Measurements from ENCODE around the gene MAP4K3.

The MAP4K3 gene

GRCh38 chr2:39265315-39265714 lies 171.8 kb downstream of the MAP4K3 start:
- Histone ChIP-seq H3K4me3 (replicated peaks; ENCODE audit: insufficient read depth, low read length) (no peak overlapping the region), H3K27ac (replicated peaks) (no peak overlapping the region), H3K27me3 (ENCODE audit: insufficient read depth, poor library complexity, severe bottlenecking) (no peaks in the 10 kb centered on the region)
- DNase-seq (ENCODE audit: low read depth in 1 of 2, low spot score in 1 of 2), result no peak
- TF ChIP-seq REST (IDR thresholded peaks at IDR 0.05; ENCODE audit: insufficient replicate concordance, low read depth) (no peak), POLR2AphosphoS5 (IDR thresholded peaks at IDR 0.05; ENCODE audit: low read depth) (no peak), GABPA (IDR thresholded peaks at IDR 0.05; ENCODE audit: low read depth) (no peak), CTCF (IDR thresholded peaks at IDR 0.05; ENCODE audit: insufficient read depth, low read length) (no peak), SPI1 (IDR thresholded peaks at IDR 0.05; ENCODE audit: borderline replicate concordance, low read depth) (no peak)

GRCh38 chr2:39264733-39265132 lies 172.4 kb downstream of the MAP4K3 start:
- H3K27ac ChIP-seq (replicated peaks), result no peak overlapping the region
- H3K27me3 ChIP-seq (ENCODE audit: insufficient read depth, poor library complexity, severe bottlenecking), result no peaks in the 10 kb centered on the region
- TF ChIP-seq CTCF (IDR thresholded peaks at IDR 0.05; ENCODE audit: insufficient read depth, low read length) (no peak), SPI1 (IDR thresholded peaks at IDR 0.05; ENCODE audit: borderline replicate concordance, low read depth) (no peak), GABPA (IDR thresholded peaks at IDR 0.05; ENCODE audit: low read depth) (no peak), POLR2AphosphoS5 (IDR thresholded peaks at IDR 0.05; ENCODE audit: low read depth) (no peak), REST (IDR thresholded peaks at IDR 0.05; ENCODE audit: insufficient replicate concordance, low read depth) (no peak)
- DNase-seq (ENCODE audit: low read depth in 1 of 2, low spot score in 1 of 2), result no peak
- no peak overlapping the region for H3K4me3 ChIP-seq (replicated peaks; ENCODE audit: insufficient read depth, low read length)

- no peak for DNase-seq (ENCODE audit: low read depth in 1 of 2, low spot score in 1 of 2)
- H3K4me3 ChIP-seq (replicated peaks; ENCODE audit: insufficient read depth, low read length), result no peak overlapping the region
Measured at GRCh38 chr2:39260087-39260486, 177.0 kb downstream of the MAP4K3 start.

More at GRCh38 chr2:39260087-39260486, 177.0 kb downstream of the MAP4K3 start:
- no peak overlapping the region for H3K27ac ChIP-seq (replicated peaks)
- no peaks in the 10 kb centered on the region for H3K27me3 ChIP-seq (ENCODE audit: insufficient read depth, poor library complexity, severe bottlenecking)
- TF ChIP-seq POLR2AphosphoS5 (IDR thresholded peaks at IDR 0.05; ENCODE audit: low read depth) (no peak), REST (IDR thresholded peaks at IDR 0.05; ENCODE audit: insufficient replicate concordance, low read depth) (no peak)

Measured in HL-60 (cell line).